Type B pancreatic cell (in vitro differentiated cells): ENCODE measurements around the gene GATB. TPM values are rescaled to one million over a fixed set of nuclear protein-coding genes. Genes with fewer than 3 reads are reported as not detected.

Experiments
- DNase-seq: peaks from one replicate; pipeline ENCODE4 v3.0.0; 2021; ENCODE audit warnings: mixed read lengths; ENCODE audit not compliant: unreplicated experiment; ENCODE audit errors: extremely low spot score
- H3K27ac Mint-ChIP-seq: 2 replicates; pipeline ENCODE4 v1.8.0; 2021; ENCODE audit warnings: mild to moderate bottlenecking, mixed read lengths
- H3K27me3 Mint-ChIP-seq: 2 replicates; pipeline ENCODE4 v1.8.0; 2021; ENCODE audit warnings: mixed read lengths
- H3K36me3 Mint-ChIP-seq: 2 replicates; pipeline ENCODE4 v1.8.0; 2021; ENCODE audit warnings: mixed read lengths
- H3K4me1 Mint-ChIP-seq: one replicate; pipeline ENCODE4 v1.8.0; 2021; ENCODE audit warnings: mixed read lengths; ENCODE audit not compliant: unreplicated experiment
- H3K4me3 Mint-ChIP-seq: 2 replicates; pipeline ENCODE4 v1.8.0; 2021; ENCODE audit warnings: mild to moderate bottlenecking, mixed read lengths
- H3K9me3 Mint-ChIP-seq: 2 replicates; pipeline ENCODE4 v1.8.0; 2021; ENCODE audit warnings: mixed read lengths
- total RNA-seq: library from RNA; stranded (reverse); gene quantifications from 2 replicates; pipeline ENCODE4 v1.2.1, GENCODE V29; 2021; ENCODE audit warnings: low replicate concordance
- TF ChIP-seq, protein P1 (sequence below): fragments of 200-600 bp; sonication (generic); conservative IDR thresholded peaks from 2 replicates; pipeline ENCODE4 v1.5.0; 2021; ENCODE audit warnings: antibody characterized with exemption, mild to moderate bottlenecking

GATB gene
- total RNA-seq, 1 donor from 2014 or later, result 22.9 TPM

DNA sequence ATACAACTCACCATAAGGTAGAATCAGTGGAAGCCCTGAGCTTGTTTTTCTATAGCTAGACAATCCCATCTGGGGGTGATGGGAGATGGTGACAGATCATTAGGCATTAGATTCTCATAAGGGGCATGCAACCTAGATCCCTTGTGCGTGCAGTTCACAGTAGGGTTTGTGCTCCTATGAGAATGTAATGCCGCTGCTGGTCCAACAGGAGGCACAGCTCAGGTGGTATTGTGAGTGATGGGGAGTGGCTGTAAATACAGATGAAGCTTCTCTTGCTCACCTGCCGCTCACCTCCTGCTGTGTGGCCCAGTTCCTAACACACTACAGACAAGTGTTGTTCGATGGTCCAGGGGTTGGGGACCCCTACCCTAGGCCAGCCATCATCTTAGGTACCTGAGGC is 5.9 kb upstream of the GATB start:
- no peaks in the 10 kb centered on the region for H3K4me1 Mint-ChIP-seq
- H3K27me3 Mint-ChIP-seq, result peaks cover 27% of the 10 kb centered on the region
- no peak overlapping the region for H3K4me3 Mint-ChIP-seq
- no peak for DNase-seq
- no peak overlapping the region for H3K27ac Mint-ChIP-seq
- H3K9me3 Mint-ChIP-seq, result no peaks in the 10 kb centered on the region
- TF ChIP-seq, protein P1, sequence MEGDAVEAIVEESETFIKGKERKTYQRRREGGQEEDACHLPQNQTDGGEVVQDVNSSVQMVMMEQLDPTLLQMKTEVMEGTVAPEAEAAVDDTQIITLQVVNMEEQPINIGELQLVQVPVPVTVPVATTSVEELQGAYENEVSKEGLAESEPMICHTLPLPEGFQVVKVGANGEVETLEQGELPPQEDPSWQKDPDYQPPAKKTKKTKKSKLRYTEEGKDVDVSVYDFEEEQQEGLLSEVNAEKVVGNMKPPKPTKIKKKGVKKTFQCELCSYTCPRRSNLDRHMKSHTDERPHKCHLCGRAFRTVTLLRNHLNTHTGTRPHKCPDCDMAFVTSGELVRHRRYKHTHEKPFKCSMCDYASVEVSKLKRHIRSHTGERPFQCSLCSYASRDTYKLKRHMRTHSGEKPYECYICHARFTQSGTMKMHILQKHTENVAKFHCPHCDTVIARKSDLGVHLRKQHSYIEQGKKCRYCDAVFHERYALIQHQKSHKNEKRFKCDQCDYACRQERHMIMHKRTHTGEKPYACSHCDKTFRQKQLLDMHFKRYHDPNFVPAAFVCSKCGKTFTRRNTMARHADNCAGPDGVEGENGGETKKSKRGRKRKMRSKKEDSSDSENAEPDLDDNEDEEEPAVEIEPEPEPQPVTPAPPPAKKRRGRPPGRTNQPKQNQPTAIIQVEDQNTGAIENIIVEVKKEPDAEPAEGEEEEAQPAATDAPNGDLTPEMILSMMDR, result peak; percentile 20
- no peaks in the 10 kb centered on the region for H3K36me3 Mint-ChIP-seq

DNA sequence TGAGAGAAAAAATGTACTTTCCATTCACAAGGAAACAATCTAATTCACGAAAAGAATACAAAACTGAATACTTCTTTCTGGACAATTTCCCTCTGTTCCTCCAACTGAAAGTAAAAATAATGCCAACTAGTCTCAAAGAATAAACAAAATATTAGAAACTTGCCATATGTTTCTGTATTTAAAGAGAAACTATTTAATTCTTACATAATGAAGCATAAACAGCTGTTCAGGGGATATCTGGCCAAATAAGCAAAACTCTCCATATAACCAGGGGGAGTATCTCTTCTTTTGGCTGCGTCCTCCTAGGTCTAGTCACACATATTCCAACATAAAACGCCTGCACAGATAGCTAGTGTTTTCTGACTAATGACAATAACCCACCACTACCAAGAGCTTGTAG is 805 bp downstream of the GATB start:
- Mint-ChIP-seq H3K4me3 (peak overlapping the region; percentile 99), H3K27ac (peak overlapping the region; percentile 96), H3K36me3 (no peaks in the 10 kb centered on the region), H3K9me3 (no peaks in the 10 kb centered on the region), H3K27me3 (peaks cover 5% of the 10 kb centered on the region), H3K4me1 (peaks cover 9% of the 10 kb centered on the region)
- DNase-seq, result no peak
- TF ChIP-seq, protein P1, result no peak

DNA sequence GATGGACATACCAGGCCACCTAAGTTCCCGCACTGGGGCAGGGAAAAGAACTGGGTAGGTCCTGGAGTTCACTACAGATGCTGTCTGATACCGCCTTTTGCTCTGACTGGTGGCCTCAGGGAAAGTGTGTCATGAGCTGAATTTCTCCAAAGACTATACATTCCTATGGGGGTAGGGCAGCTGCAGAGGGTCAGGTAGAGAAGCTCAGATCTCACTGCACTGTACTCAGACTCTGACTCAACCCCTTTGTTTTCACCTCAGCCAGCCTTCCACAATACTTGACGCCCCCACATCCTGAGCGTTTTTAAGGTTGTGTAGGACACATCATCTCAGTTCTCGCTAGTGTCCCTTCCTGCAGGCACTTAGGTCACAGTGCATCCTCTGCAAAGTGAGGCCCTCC is 7.8 kb downstream of the GATB start:
- TF ChIP-seq, protein P1, result no peak
- H3K4me3 Mint-ChIP-seq, result no peak overlapping the region
- no peaks in the 10 kb centered on the region for H3K27me3 Mint-ChIP-seq
- no peaks in the 10 kb centered on the region for H3K4me1 Mint-ChIP-seq
- no peak for DNase-seq
- peaks cover 6% of the 10 kb centered on the region for H3K36me3 Mint-ChIP-seq
- H3K9me3 Mint-ChIP-seq, result no peaks in the 10 kb centered on the region
- no peak overlapping the region for H3K27ac Mint-ChIP-seq

DNA sequence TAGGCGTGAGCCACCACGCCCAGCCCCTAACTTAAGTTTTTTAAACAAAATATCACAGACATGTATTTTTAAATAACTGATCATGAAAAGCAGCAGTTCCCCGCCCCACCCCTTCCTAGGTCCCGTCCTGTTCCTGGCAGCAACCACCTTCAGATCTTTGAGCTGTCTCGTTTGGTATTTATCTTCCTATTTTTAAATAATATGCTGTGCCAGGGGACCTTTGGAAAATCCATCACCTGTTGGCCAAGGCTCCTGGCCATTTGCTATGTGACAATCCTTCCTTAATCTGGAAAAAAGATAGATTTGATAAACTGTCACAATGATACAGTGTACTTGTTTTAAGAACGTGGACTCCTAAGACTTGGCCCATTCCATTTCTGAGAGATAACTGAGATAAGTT is 10.7 kb downstream of the GATB start:
- no peaks in the 10 kb centered on the region for H3K9me3 Mint-ChIP-seq
- peaks cover 6% of the 10 kb centered on the region for H3K36me3 Mint-ChIP-seq
- no peaks in the 10 kb centered on the region for H3K4me1 Mint-ChIP-seq
- TF ChIP-seq, protein P1, result no peak
- no peaks in the 10 kb centered on the region for H3K27me3 Mint-ChIP-seq
- no peak overlapping the region for H3K4me3 Mint-ChIP-seq
- no peak for DNase-seq
- no peak overlapping the region for H3K27ac Mint-ChIP-seq

DNA sequence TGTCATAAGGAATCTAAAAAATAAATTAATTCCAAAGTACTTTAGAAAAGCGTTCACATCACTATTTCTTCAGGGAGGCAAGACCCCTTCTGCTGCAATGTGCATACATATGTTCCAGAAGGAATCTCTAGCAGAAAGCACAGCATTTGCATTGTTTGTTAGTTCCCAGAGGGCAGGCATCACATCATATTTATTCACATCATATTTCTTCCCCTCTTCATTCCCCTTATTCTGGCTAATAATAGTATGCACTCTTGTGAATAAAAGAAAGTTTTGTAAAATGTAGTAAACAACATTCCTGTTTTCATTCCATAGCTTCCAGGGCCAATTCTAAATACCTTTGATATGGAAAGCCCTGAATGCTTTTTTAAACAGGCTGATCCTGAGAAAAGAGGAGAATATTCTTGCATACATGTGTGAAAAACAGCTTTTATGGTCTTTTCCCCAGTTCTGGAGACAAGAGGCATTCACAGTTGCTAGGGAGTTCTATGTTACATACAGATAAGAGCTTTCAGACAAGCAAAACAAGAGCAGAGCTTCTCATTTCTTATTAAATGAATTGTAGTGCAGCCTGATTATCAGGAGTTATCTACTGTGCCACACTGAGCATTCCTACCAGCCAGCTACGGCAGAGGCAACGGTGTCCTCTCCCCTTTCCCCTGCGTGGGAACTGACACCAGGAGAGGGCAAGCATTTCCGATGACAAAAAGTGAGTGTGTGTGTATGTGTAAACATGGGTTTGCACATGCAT is 15.2 kb downstream of the GATB start:
- H3K4me1 Mint-ChIP-seq, result peaks cover 4% of the 10 kb centered on the region
- DNase-seq, result no peak
- H3K27me3 Mint-ChIP-seq, result no peaks in the 10 kb centered on the region
- no peaks in the 10 kb centered on the region for H3K36me3 Mint-ChIP-seq
- no peak overlapping the region for H3K4me3 Mint-ChIP-seq
- H3K27ac Mint-ChIP-seq, result no peak overlapping the region
- no peaks in the 10 kb centered on the region for H3K9me3 Mint-ChIP-seq
- TF ChIP-seq, protein P1, result no peak
